Breast epithelium (tissue), 3 donors: Measurements from ENCODE around the gene KLHL29.

ENCODE experiments used
- CTCF ChIP-seq, 3 donors: fragments of 450-650 bp; IDR thresholded peaks; one replicate each; pipeline ENCODE4 v1.5.1; 2016 to 2017; ENCODE audit warnings: antibody characterized with exemption in 3 of 3, mild to moderate bottlenecking in 3 of 3, moderate library complexity in 3 of 3
- POLR2A ChIP-seq: fragments of 450-650 bp; IDR thresholded peaks from one replicate; pipeline ENCODE4 v1.6.1; 2016; ENCODE audit warnings: antibody characterized with exemption, mild to moderate bottlenecking, moderate library complexity

- TF ChIP-seq POLR2A, result no peak
- peak; percentile 37 to 75 (median 60) for TF ChIP-seq CTCF (IDR thresholded peaks at IDR 0.05)
Measured at GRCh38 chr2:23617167-23617810, 232.3 kb downstream of the KLHL29 start.
